NCI-H1105 treated with DMSO at 0.1 percent for 48 hours (cell line): ENCODE measurements around the gene NRXN3.

Experiments
- DNase-seq: peaks from one replicate; lab custom pipeline; 2025; lab: John Stamatoyannopoulos, UW

Gene NRXN3

DNA sequence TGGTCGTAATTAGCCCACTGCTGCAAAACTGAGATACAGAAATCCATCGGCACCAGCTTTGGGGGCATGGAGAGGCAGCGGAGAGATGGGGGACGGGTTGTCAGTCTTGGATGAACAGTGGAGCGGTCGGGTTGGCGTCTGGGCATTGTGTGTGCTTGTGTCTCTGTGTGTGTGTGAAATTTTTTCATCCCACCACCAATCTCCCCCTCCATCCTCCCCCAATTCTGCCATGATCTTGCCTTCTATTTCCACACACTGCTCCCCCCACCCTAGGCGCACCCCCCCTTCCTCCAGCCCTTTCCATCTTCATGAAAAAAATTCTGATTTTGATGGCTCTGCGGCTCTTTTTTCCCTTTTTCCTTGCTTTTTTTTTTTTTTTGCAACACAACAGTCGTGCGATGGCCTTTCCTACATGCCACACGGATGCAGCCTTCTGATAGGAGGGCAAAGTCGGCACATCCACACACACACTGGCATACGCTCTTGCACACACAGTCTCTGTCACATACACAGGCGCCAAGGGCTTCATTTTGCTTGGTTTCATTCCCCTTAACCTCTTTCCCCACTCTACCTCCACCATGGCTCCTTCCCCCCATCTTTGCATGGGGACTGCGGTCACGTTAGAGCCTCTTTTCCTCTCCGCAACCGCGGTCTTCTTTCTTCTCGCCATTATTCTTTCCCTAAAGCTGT, 3.3 kb downstream of the NRXN3 start:
- DNase-seq: no peak

DNA sequence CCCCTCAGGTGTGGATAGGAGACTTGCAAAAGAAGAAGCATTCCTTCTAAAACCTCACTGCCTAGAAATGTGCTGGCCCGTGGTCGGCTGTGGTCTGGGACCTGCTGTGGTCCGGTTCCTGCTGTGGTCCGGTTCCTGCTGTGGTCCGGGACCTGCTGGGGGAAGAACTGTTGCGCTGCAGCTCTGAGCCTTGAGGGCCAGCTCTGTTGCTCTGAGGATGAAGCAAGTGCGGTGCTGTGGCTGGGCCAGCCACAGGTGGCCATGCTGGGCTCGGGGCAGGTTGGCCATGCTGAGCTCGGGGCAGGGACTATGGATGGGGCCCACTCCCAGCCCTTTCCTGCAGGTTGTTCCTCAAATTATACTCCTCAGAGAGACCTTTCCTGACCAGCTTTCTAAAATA, 5.2 kb downstream of the NRXN3 start:
- DNase-seq: no peak

DNA sequence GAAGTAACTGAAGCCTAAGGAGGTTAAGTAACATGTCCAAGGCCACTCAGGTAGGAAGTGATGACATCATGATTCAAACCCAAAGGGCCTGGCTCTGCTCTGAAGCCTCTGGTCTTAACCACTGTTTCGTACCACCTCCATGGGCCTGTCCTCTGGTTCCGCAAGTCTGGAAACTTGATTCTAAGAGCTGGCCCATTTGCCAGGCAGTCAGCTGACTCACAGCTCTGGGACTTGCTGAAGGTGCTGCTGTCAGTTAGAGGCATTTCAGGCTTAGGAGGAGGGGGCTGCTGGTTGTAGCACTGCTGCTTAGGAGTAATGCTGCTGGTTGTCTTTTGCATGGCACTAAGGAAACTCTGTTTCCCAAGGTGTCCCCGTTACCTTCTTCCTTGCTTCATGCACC, 7.9 kb downstream of the NRXN3 start:
- DNase-seq: no peak

DNA sequence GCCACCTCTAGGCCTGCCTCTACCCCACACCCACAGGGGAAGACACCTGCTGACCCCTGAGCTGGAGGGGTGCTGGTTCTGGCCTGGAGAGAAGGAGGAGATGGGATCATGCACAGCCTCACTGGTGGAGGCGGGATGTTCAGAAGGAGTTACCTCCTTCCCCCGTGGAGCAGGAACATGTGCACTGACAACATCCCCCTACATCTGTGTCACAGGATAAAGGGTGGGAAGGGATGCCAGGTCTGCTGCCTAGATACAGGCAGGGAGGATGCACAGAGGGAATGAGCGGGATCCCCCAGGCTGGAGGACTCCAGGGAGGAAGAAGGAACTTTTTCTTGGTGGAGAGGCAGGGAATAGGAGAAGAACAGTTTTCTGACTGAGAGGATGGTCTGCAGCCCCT, 8.8 kb downstream of the NRXN3 start:
- no peak for DNase-seq

DNA sequence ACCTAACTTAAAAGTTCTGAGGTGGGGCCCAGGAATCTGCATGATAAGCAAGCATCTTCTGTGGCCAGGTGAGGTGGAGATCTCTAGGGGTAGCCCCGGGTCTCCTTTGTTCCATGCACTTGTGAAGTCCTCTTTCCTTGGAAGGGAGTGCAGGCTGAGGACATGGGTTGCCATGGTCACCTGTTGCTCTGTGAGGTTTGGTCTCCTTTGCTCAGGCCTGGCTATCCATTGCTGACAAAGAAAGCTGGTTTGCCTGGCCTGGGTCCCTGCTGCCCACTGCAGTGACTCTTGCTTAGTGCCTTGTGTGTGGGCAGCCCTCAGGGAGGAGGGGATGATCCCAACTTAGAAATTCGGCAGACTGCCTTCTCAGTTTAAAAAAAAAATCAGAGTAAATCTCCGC, 11.1 kb downstream of the NRXN3 start:
- no peak for DNase-seq

DNA sequence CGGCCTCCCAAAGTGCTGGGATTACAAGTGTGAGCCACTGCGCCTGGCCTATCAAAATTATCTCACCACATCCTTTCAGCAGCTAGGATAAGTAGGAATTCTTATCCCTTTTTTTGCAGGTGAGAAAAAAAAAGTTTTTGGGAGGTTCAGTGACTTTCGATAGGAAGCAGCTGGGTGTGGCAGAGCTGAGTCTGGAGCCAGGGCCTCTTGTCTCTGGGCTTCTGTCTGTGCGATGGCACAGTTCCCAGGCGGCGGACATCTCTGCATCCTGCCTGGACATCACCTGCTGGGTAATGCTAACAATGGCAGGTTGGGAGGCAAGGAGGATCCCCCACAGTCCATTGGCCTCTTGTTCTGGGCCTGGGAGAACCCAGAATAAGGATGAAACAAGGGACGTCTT, 12.5 kb downstream of the NRXN3 start:
- no peak for DNase-seq

DNA sequence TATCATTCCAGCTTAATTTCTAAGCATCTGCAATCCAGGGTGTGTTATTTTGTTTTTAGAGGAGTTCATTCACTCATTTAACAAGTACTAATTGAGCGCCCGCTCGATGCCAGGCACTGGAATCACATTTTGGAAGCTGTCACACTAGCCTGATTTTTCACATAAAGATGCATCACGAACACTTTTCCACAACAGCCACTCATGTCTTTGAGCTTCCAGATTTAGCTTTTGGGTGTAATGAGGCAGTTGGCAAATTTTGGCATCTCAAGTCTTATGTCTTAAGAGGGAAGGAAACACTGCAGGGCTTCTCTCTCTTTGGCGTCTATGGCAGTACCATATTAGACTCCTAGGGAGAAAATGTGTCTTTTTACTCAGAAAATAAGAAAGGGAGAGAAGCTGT, 14.0 kb downstream of the NRXN3 start:
- DNase-seq: no peak

DNA sequence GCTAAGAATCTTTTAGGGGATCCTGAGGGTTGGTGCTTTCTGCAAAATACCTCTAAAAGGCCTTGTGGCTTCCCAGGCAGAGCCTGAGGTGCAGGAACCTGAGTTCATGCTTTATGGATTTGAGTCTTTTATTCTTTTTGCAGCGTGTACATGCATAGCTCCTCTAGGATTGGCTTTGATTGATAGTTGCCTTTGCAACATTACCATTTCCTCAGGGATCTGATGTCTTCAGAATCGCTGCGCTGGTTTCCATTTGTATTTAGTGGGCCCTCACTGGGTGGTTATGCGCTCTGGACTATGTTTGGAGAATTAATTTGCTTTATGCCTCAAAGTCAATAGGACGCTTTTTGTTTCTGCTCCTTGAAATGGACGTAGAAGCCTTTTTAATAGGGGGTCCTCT, 16.1 kb downstream of the NRXN3 start:
- no peak for DNase-seq

DNA sequence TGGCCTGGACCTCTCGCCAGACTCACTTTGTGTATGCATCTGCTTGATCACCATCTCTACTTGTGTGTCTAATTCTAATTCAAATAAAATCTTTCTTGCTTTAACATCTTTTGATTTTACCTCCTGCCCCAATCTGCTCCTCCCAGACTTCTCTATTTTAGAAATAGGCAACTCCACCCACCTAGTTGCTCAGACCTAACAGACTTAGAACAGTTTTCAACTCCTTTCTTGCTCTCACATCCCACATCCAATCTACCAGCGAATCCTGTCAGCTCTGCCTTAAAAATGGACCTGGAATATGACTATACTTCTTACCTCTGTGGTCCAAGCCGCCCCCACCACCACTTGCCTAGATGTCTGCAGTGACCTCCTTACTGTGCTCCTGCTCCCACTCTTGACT, 18.7 kb downstream of the NRXN3 start:
- DNase-seq: no peak

DNA sequence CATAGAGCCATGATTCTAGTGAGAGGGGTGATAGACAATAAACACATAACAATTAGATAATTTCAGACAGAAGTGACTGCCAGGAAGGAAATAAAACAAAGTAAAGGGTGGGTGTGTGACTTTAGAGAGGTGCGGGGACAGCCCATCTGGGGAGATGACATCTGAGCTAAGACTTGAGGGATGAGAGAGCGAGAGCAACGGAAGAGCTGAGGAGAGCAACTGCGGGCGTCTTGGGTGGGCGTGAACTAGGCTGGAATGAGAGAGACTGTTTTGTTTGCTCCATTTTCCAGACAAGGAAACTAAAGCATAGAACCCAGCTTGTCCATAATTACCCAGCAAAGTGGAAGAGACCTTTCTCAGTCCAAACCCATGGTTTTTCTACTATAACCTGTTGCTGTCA, 25.3 kb downstream of the NRXN3 start:
- no peak for DNase-seq

DNA sequence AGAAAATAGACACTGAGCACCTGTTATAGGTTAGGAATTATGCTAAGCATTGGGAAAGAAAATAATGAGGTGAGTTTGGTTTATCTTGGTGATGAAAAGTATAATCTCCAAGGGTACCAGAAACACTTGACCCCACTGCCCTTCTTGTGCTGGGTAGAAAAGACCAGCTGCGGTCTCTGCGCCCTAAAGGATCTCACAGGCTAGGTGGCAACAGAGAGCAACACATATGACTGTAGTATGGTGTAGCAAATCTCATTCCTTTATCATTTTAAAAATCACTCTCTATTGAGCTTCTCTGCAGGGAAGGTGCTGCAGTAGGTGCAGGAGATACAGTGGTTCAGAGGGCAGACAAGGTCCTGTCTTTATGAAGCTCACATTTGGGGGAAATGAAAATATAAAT, 26.1 kb downstream of the NRXN3 start:
- DNase-seq: peak; percentile 9

DNA sequence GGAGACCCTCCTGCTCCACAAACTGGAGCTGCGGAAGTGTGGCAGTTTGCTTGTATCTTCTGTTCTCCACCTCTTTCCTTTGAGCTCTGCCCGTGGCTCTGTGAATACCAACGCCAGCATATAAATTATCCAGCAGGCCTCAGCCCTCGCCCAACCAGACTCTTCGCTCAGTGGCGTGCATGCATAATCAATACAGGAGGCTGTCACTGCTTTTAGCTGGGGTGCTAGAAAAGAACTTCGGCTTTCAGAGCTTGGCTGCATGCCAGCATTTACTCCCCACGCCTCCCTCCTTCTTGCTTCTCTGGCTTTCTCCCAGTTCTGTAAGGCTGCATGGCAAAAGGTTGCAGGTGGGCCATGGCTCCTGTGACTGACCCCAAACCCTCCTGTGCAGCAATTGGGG, 26.9 kb downstream of the NRXN3 start:
- DNase-seq: peak; percentile 94

DNA sequence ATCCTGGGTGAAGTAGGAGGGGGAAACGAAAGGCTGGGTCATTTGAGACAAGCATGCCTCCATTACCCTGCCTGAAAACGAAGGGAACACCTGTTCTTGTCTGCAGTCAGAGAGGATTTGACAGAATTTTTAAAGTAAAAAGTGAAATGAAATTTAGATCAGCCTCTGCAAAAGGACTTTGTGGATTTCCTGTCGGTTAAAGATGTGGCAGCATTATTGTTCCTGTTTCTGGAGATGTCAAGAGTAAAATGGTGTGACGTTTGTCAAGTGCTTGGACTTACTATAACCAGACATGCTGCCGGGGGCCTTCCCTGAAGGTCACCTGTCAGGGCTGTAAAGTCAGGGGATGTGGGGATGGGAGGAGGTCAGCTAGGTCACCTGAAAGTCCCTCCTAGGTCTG, 32.0 kb downstream of the NRXN3 start:
- DNase-seq: no peak

DNA sequence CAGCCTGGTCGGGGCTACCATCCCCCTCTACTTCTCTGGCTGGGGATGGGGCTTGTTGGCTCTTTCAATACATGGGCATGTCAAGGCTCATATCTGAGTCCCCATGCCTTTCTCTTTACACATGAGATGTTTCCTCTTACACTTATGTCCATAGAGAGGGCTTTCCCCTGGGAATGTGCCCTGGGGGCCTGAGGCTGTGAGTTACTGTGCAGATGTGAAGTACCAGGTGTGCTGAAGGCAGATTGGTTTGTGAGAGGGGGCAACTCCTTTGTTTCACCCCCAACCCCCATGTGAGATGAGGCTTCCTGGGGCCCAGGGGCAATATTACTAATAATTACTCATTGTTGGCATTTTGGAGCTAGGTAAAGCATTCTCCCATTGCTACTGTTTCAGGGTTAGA, 32.8 kb downstream of the NRXN3 start:
- DNase-seq: peak; percentile 97

DNA sequence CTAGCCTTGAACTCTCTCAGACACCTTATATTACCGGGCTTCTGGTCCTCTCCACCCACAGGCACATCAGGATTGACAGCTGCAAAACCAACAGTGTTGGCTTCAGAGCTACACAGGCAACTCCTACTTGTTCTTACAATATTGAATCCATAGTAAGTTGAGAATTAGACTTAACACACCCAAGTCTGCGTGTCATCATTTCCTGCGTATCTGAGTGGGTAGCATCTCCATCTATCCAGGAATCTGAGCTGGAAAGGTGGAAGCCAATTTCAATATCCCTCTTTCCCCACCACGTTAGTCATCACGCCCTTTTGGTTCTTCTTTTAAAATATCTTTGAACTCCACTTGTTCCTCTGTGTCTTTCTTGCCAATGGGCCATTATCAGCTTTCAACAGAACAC, 37.2 kb downstream of the NRXN3 start:
- no peak for DNase-seq

DNA sequence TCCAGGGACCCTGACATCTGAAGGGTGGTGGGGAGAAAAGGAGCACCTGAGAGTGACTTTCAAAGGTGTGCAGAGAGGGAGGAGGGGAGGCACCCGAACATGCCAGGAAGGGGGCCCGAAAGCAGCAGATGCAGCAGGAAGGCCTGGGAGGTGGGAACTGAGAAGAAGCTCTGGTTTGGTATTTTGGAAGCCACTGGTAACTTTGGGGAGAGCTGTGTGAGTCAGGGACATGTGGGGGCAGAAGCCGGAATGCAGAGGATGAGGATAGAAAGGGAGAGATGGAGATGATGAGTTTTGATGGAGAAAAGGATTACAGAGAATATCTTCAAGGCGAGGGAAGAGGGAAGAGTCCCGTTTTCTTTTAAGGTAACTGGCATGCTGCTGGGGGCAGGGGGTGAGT, 50.1 kb downstream of the NRXN3 start:
- no peak for DNase-seq

DNA sequence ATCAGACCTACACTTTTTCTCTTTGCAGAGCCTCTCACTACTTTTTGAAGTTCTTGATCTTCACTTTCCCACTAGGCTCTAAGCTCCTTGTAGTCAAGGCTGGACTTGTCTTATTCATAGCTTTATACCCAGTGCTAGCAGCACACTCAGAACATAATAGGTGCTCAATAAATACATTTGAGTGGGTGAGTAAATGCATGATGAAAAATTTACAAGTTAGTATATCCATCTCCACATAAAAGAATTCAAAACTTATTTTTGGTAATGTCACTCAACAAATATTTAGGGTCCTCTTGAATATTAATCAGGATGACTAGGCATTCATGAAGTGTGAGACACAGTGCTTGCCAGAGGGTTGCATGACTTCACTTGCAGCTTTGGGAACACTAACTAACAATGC, 52.6 kb downstream of the NRXN3 start:
- no peak for DNase-seq

DNA sequence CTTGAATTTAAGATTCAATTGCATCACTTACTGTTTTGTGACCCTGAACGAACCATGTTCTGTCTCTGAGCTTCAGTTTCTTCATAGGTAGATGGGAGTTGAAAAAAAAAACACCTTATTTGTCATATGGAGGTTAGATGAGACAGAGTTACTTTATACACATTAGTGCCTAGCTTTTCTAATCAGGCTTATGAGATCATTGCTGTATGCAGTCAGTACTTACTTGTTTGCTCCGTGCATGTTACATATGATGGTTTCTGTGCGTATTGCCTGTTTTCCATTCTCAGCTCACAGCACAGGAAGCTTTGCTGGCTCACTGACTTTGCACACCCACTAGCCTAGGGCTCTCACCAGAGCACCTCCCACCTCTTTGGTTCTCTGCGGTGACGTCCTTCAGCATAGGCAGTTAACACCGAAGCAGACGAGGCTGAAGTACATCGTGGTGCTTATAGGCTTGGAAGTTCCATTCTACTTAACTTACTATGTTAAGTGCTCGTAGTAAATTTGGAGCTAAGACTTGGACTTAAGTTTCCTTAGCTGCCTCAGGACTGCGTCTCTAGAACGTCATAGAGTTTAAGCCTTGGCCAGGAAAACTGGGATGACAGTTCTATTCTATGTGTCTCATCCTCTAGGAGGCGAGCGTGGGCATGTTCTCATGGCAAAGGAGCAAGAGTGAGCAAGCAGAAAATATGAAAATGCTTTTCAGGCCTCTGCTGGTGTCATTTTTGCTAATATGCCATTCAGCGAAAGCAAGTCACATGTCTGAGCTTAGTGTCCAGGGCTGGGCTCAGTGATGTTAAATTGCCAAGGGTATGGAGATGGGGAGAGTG, 57.3 kb downstream of the NRXN3 start:
- DNase-seq: peak; percentile 7

DNA sequence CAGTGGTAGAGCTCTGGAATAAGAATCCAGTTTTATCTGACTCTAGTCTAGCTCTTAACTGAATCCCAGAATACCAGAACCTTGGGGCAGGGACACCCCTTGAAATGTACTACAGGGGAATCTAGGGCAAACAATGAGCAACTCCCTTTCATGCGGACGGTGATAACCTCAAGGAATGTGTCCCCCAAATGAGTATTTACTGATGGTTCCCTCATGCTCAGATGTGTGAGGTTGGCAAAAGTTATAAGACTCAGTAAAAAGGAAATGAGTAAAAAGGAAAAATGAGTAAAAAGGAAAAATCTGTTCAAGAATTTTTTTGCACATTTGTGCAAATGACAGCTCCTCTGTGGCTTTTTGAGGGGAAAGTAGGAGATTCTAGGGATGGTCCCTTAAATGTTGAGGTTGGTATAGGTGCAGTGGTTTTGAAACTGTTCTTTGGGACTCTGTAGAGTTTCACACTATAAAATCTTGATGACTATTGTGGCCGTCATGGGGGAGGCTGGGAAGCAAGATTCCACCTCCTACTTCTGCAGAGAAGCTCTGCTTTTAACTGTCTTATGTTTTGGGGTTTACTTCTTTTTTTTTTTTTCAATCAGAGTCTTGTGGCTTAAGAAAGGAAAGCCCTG, 58.6 kb downstream of the NRXN3 start:
- DNase-seq: no peak

DNA sequence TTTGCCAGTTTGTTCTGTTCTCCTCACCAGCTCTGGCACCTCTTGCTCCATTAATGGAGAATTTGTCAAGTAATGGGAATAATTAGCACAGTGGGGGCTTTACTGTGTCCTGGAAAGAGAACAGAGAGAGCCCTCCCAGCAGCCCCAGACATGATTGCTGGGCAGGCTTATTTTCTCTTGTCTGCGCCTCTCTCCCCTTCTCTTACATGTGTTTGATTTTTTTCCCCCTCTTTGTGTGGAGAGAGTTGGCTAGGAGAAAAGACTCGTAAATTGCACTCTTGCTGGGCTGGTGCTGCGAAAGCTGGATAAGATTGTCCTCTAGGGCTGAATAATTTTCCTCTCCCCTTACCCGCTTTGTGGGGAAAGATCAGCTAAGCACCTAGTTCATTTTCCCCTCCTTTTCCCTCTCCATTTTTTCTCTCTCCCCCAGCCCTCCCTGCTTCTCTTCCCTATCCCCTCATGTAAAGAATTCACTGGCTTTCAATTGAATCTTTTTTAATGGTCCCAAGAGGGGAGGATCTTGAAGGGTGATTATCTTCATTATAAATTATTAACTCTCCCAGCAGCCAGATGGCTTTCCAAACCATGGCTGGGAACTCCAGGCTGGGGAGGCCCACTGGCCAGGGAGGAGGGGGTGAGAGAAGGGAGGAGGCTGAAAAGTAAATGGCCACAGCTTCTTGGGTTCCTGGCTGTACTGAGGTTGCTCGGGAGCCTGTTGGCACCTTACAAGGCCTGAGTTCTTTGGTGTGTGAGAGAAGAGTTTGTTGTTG, 62.2 kb downstream of the NRXN3 start:
- peak; percentile 67 for DNase-seq

DNA sequence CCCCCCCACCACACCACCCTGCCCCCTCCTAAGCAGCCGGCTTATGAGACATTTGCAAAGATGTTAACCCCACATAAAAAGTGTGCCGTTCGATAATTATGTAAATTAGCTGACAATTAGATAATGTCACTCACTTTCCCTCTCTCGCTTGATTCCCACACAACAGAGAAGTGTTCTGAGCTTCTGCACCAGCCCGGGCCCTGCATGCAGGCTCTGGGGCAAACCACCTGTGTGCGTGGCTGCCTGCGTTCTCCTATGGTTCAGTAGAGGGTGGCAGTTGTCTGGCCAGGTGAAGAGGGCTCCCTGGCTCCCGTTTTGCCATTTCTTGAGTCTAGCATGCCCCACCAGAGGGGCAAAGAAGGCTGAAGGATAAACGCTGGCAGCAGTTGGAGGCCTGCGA, 68.0 kb downstream of the NRXN3 start:
- DNase-seq: no peak

DNA sequence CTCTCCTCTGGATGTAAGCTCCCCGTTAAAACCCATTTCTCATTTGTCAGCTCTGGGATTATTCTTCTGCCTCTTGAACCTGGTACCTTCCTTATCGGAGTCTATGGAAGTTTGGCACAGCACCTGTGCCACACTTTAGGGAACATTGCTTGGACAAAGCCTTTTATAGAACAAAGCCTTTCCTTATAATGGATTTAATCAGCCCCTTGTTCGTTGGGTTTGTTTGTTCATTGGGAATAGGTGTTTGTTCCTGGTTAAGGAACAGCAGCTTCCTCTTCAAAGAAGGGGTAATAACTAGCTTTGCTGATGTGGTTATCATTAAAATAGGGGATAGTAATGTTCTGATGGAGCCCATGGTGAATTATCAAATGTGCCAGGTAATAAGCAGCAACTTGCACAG, 70.4 kb downstream of the NRXN3 start:
- DNase-seq: peak; percentile 52

DNA sequence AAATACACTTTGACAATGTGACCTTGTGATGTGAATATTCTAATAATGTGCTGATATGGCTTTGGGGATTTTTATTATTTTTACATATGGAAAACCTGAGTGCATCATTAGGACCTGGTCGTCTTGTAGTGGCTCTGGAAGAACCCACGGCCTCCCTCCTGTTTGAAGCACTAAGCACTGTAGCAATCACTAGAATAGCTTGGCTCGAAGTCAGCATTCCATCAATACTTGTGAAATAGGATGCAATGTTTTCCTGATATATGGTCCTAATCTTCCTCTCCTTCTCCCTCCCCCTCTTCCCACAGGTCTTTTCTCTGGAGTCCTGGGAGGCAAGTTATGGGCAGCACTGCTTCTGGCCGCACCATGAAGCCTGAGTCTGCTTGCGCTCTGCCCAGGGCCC, 71.9 kb downstream of the NRXN3 start:
- no peak for DNase-seq
